SIG-M5 treated with dmso at 0.1 percent for 504 hours (cell line): ENCODE results near the gene IMMT.

Experiments
- DNase-seq: peaks from one replicate; lab custom pipeline; 2025; ENCODE audit not compliant: unreplicated experiment; lab: John Stamatoyannopoulos, UW

IMMT gene

GRCh38 chr2:86143926-86144685, 51.2 kb downstream of the IMMT start:
- DNase-seq = no peak

- peak; percentile 57 for DNase-seq
Observed at GRCh38 chr2:86143307-86143706, 52.0 kb downstream of the IMMT start.

- DNase-seq = no peak
Observed at GRCh38 chr2:86142436-86143257, 52.6 kb downstream of the IMMT start.

- DNase-seq = no peak
Observed at GRCh38 chr2:86140969-86141392, 54.3 kb downstream of the IMMT start.

- no peak for DNase-seq
Observed at GRCh38 chr2:86139981-86140380, 55.3 kb downstream of the IMMT start.

- DNase-seq = no peak
Observed at GRCh38 chr2:86138736-86139625, 56.3 kb downstream of the IMMT start.

- no peak for DNase-seq
Observed at GRCh38 chr2:86136141-86136540, 59.1 kb downstream of the IMMT start.

GRCh38 chr2:86135653-86136052, 59.6 kb downstream of the IMMT start:
- no peak for DNase-seq

GRCh38 chr2:86134709-86135108, 60.6 kb downstream of the IMMT start:
- no peak for DNase-seq

GRCh38 chr2:86124683-86125082, 70.6 kb downstream of the IMMT start:
- no peak for DNase-seq

GRCh38 chr2:86123328-86123925, 71.8 kb downstream of the IMMT start:
- DNase-seq = no peak

GRCh38 chr2:86118130-86118529, 77.1 kb downstream of the IMMT start:
- no peak for DNase-seq

- DNase-seq = peak; percentile 25
Observed at GRCh38 chr2:86107031-86107430, 88.2 kb downstream of the IMMT start.

GRCh38 chr2:86105969-86106945, 89.0 kb downstream of the IMMT start, which contains the start of gene PTCD3:
TSS of gene PTCD3 (plus strand) at chr2:86106235. CDS start at chr2:86106248, 13 bp downstream.
- DNase-seq = peak; percentile 97

GRCh38 chr2:86105252-86105968, 89.9 kb downstream of the IMMT start, which contains the start of gene POLR1A:
TSS of gene POLR1A (minus strand) at chr2:86105886. CDS start at chr2:86105776, 110 bp downstream.
- peak; percentile 95 for DNase-seq

GRCh38 chr2:86102157-86102556, 93.1 kb downstream of the IMMT start:
- no peak for DNase-seq

GRCh38 chr2:86097913-86098312, 97.3 kb downstream of the IMMT start:
- no peak for DNase-seq

- DNase-seq = no peak
Observed at GRCh38 chr2:86097114-86097896, 98.0 kb downstream of the IMMT start.
